ENCODE data around the gene ELAVL3. TPM values are rescaled to one million over a fixed set of nuclear protein-coding genes. Genes with fewer than 3 reads are reported as not detected.

Gene ELAVL3
- not detected for total RNA-seq

- DNase-seq (ENCODE audit: low spot score) (no peak), ATAC-seq (ENCODE audit: low FRiP score) (no peak)
- TF ChIP-seq, protein P1, sequence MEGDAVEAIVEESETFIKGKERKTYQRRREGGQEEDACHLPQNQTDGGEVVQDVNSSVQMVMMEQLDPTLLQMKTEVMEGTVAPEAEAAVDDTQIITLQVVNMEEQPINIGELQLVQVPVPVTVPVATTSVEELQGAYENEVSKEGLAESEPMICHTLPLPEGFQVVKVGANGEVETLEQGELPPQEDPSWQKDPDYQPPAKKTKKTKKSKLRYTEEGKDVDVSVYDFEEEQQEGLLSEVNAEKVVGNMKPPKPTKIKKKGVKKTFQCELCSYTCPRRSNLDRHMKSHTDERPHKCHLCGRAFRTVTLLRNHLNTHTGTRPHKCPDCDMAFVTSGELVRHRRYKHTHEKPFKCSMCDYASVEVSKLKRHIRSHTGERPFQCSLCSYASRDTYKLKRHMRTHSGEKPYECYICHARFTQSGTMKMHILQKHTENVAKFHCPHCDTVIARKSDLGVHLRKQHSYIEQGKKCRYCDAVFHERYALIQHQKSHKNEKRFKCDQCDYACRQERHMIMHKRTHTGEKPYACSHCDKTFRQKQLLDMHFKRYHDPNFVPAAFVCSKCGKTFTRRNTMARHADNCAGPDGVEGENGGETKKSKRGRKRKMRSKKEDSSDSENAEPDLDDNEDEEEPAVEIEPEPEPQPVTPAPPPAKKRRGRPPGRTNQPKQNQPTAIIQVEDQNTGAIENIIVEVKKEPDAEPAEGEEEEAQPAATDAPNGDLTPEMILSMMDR (IDR thresholded peaks at IDR 0.05), result no peak
Observed at GRCh38 chr19:11480715-11481533, at the start of gene ELAVL3. ELAVL3 (minus strand) TSS chr19:11481046; CDS start chr19:11480608, 438 bp downstream.

DNA sequence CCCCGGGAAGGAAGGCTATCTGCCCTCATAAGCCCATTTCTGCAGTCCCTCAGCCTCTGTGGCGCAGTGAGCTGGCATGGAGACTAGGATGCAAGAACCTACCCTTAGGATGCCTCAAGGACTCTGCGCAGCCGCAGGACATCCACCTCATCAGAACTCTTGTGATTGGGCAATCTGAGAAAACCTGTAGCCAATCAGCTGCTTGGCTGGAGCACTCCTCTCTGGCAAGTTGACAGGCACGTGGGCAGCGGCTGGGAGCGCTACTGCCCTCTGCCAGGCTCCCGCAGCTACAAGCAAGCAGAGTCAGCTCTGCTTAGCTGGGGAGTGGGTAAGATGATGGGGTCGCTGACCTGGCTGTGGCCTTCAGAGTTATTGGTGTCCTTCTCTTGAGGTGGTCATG, 49.6 kb upstream of the ELAVL3 start:
- ATAC-seq (ENCODE audit: low FRiP score), result no peak
- TF ChIP-seq, protein P1 (IDR thresholded peaks at IDR 0.05), result no peak
- no peak for DNase-seq (ENCODE audit: low spot score)

DNA sequence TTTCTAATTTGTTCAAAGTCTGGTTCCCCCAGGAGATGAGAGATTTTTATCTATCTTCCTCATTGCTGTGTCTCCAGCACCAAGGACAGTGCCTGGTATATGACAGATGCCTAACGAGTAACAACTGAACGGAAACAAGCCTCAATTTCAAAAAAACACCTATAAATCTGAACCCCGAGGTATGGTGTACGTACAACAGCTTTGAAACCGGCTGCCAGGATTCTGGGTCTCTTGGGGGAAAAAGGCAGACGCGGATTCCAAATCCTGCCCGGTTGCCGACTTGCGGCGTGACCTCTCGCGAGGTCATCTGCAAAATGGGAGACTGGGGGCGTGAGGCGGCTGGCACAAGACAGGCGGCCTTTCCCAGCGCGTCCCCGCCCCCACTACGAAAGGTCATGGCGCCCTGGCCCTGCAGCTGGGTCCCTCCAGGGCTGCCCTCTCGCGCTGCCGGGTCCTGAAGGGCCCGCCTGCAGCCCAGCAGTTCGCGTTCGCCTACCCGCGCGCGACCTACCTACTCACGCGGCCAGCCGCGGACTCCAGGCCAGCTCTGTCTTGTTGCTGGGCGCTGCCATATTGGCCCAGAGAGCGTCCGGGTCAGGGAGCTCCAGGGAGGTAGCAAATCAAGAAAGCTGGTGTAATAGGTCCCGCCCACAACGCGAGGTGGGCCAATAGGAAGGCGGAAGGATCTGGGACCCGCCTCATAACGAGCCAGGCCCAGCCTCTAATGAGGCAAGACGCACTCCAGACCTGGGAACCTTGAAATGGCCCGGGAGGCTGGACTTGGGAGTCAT, 47.9 kb upstream of the ELAVL3 start, which contains the start of gene ECSIT:
Gene ECSIT (minus strand): TSS at position 584 of the 791 bp plus-strand sequence. CDS start 9,964 bp downstream, outside the sequence.
- DNase-seq (ENCODE audit: low spot score) (peak; percentile 95), ATAC-seq (ENCODE audit: low FRiP score) (peak; percentile 99)
- TF ChIP-seq, protein P1 (IDR thresholded peaks at IDR 0.05), result no peak

DNA sequence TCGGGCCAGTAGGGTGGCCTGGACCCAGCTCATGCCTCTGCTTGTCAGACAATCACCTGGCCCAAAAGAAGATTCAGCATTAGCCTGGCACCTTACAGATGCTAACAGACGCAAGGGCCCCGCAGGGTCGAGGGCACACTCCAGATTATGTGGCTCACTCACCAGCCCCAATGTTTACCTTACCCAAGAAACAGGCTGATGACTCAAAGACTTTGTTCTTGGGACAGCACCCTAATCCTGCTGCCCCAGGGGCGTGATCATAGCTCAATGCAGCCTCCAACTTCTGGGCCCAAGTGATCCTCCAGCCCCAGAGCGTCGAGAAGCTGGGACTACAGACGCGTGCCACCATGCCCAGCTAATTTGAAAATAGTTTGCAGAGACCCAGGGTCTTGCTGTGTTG, 38.3 kb upstream of the ELAVL3 start:
- TF ChIP-seq, protein P1 (IDR thresholded peaks at IDR 0.05), result no peak
- DNase-seq (ENCODE audit: low spot score), result no peak
- ATAC-seq (ENCODE audit: low FRiP score), result no peak

DNA sequence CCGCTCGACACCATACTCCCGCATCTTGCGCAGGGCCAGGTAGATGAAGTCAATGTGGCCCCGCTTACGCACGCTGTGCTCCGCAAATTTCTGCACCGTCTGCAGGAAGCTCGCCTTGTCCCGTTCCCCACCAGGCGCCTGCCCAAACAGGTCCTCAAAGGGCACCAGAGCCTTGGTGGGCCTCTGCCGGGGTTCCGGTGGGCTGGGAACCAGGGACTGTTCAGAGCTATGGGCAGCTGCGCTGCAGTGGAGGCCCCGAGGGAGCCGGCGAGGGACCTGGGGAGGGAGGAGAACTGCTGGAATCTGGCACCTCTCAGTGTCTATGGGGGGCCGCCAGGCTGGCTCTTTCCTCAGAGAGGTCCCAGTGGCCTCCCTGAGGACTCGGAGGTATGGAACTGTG, 33.1 kb upstream of the ELAVL3 start:
- DNase-seq (ENCODE audit: low spot score) (no peak), ATAC-seq (ENCODE audit: low FRiP score) (no peak)
- TF ChIP-seq, protein P1 (IDR thresholded peaks at IDR 0.05), result no peak

DNA sequence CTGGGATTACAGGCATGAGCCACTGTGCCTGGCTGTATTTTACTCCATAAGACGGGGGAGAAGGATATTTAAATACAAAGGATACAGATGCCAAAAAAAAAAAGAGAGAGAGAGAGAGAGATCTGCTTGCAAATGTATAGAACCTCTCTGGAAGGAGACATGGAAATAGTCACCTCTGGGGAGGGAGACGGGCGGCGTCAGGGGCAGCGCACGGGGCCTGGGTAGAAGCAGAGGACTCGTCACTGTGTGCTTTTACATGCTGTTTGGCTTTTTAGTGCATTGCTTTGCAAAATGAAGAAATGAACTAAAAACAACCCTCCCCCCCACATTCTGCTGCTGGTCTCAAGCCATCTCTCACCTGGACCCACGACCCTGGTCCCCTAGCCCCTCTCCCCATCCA, 29.6 kb upstream of the ELAVL3 start:
- ATAC-seq (ENCODE audit: low FRiP score) (no peak), DNase-seq (ENCODE audit: low spot score) (no peak)
- TF ChIP-seq, protein P1 (IDR thresholded peaks at IDR 0.05), result no peak

Measured in omental fat pad (tissue), 4 donors.